Fibroblast of gingiva (primary cell): Measurements from ENCODE around the gene ENAH.
A peak's percentile ranks its signal among the peaks of the same experiment; 100 is the strongest.
"Not testable (repeated sequence)": the region's sequence is repeated elsewhere in the genome, so short reads cannot be mapped to it uniquely, and the experiment has no call there.

Experiments
- DNase-seq: peaks from one replicate; pipeline ENCODE4 v3.0.0-alpha.2; 2011; ENCODE audit warnings: low read depth

Gene ENAH

GRCh38 chr1:225493591-225494246, 159.2 kb downstream of the ENAH start:
- no peak for DNase-seq

GRCh38 chr1:225488676-225489075, 164.2 kb downstream of the ENAH start:
- no peak for DNase-seq

- no peak for DNase-seq
Observed at GRCh38 chr1:225486856-225487255, 166.1 kb downstream of the ENAH start.

GRCh38 chr1:225485991-225486530, 166.9 kb downstream of the ENAH start:
- no peak for DNase-seq

- no peak for DNase-seq
Observed at GRCh38 chr1:225485226-225485625, 167.7 kb downstream of the ENAH start.

GRCh38 chr1:225484657-225485214, 168.2 kb downstream of the ENAH start:
- no peak for DNase-seq

GRCh38 chr1:225483818-225484656, 168.9 kb downstream of the ENAH start:
- no peak for DNase-seq

GRCh38 chr1:225482421-225482950, 170.4 kb downstream of the ENAH start:
- peak; percentile 51 for DNase-seq

- no peak for DNase-seq
Observed at GRCh38 chr1:225481738-225482137, 171.2 kb downstream of the ENAH start.

- no peak for DNase-seq
Observed at GRCh38 chr1:225480825-225481434, 172.0 kb downstream of the ENAH start.

GRCh38 chr1:225479996-225480720, 172.8 kb downstream of the ENAH start:
- DNase-seq: no peak

GRCh38 chr1:225479341-225479740, 173.6 kb downstream of the ENAH start:
- no peak for DNase-seq

GRCh38 chr1:225477296-225477911, 175.5 kb downstream of the ENAH start:
- DNase-seq: no peak

- DNase-seq: no peak
Observed at GRCh38 chr1:225476538-225476988, 176.4 kb downstream of the ENAH start.

GRCh38 chr1:225476100-225476511, 176.8 kb downstream of the ENAH start:
- no peak for DNase-seq

GRCh38 chr1:225474986-225475820, 177.7 kb downstream of the ENAH start:
- DNase-seq: peak; percentile 49

GRCh38 chr1:225474439-225474985, 178.4 kb downstream of the ENAH start:
- DNase-seq: no peak

- DNase-seq: not testable (repeated sequence)
Observed at GRCh38 chr1:225473676-225474438, 179.1 kb downstream of the ENAH start.

- DNase-seq: not testable (repeated sequence)
Observed at GRCh38 chr1:225473266-225473665, 179.7 kb downstream of the ENAH start.
